ENCODE data around the gene PTH2R.
"Not testable (repeated sequence)": the region's sequence is repeated elsewhere in the genome, so short reads cannot be mapped to it uniquely, and the experiment has no call there.

PTH2R gene

GRCh38 chr2:208488686-208489564 is 82.3 kb downstream of the PTH2R start:
- no peak for DNase-seq

- no peak for DNase-seq
Observed at GRCh38 chr2:208489687-208490086, 83.1 kb downstream of the PTH2R start.

DNA sequence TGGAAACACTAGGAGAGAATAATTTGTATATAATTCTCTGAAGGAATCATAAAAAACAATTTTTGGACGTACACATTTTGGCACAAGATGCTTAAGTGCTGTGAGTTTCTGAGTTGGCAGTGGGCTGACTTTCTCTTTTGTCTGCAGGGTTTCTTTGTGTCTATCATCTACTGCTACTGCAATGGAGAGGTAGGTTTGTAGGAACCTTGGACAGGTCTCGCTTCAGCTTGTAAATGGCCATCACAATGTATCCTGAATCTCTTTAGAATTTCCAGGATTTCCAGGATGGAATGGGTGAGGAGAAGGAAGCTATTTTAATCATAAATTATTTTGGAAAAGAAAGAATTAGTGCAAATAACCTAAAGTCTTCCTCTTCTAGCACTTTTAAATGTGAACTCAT is 83.9 kb downstream of the PTH2R start:
- DNase-seq, result no peak

DNA sequence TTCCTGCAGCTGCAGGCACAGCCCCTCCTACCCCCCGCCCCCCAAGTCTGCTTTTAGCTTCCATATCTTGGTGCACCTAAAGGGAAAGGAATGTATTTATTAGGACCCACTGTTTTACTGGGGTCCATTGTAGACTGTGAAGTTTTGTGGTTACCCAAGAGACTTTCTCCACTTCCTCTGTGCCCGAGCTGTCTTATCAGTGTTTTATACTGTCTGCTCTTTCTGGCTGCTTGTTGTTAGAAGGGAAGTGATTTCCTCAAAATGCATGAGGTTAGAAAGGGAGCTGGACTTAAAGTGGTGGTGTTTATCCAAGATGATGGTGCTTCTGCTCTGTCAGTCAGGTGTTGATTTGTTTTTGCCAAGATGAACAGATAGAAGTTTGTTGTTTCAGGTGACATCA is 85.0 kb downstream of the PTH2R start:
- no peak for DNase-seq

DNA sequence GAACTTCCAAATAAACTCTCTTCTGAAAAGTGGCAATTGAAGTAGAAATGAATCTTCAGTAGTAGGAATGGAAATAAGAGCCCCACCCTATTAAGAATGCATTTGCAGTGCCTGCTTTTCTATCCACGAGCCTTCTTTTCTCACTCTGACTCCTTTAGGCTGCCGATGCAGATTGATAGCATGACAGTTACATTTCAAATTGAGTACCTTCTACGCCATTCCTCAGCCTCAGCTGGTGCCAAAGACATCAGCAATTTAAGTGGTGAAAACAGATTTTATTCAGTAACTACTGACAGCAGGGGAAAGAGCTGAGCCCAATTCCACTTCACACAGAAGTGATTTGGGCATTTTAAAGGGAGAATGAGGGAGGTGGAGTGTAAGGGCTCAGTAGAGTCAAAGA is 85.5 kb downstream of the PTH2R start:
- no peak for DNase-seq

GRCh38 chr2:208493186-208493585 is 86.6 kb downstream of the PTH2R start:
- no peak for DNase-seq

- no peak for DNase-seq
Observed at GRCh38 chr2:208496129-208496528, 89.5 kb downstream of the PTH2R start.

GRCh38 chr2:208501206-208501605 is 94.6 kb downstream of the PTH2R start:
- no peak for DNase-seq

DNA sequence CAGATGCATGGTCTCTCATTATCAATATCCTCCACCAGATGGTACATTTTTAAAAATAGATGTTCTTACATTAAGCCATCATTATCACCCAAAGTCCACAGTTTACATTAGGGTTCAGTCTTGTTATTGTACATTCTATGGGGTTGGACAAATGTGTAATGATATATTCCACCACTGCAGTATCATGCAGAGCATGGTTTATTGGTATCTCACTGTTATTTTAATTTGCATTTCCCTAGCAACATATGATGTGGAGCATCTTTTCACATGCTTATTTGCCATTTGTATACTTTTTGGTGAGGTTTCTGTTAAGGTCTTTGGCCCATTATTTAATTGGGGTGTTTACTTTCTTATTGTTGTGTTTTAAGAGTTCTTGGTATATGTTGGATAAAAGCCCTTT is 95.7 kb downstream of the PTH2R start:
- no peak for DNase-seq

- not testable (repeated sequence) for DNase-seq
Observed at GRCh38 chr2:208505365-208505764, 98.8 kb downstream of the PTH2R start.

- DNase-seq, result no peak
Observed at GRCh38 chr2:208509586-208509985, 103.0 kb downstream of the PTH2R start.

GRCh38 chr2:208511016-208511415 is 104.4 kb downstream of the PTH2R start:
- DNase-seq, result no peak

GRCh38 chr2:208511573-208511972 is 105.0 kb downstream of the PTH2R start:
- DNase-seq, result no peak

GRCh38 chr2:208515099-208515498 is 108.5 kb downstream of the PTH2R start:
- no peak for DNase-seq

DNA sequence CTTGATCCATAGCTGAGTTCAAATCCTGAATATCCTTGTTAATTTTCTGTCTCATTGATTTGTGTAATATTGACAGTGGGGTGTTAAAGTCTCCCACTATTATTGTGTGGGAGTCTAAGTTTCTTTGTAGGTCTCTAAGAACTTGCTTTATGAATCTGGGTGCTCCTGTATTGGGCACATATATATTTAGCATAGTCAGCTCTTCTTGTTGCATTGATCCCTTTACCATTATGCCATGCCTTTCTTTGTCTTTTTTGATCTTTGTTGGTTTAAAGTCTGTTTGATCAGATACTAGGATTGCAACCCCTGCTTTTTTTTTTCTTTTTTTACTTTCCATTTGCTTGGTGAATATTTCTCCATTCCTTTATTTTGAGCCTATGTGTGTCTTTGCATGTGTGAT is 116.5 kb downstream of the PTH2R start:
- not testable (repeated sequence) for DNase-seq

DNA sequence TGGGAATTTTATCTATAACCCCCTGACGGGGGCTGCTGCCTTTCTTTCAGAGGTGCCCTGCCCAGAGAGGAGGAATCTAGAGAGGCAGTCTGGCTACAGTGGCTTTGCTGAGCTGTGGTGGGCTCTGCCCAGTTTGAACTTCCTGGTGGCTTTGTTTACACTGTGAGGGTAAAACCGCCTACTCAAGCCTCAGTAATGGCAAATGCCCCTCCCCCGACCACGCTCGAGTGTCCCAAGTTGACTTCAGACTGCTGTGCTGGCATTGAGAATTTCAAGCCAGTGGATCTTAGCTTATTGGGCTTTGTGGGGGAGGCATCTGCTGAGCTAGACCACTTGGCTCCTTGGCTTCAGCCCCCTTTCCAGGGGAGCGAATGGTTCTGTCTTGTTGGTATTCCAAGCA is 118.6 kb downstream of the PTH2R start:
- not testable (repeated sequence) for DNase-seq

DNA sequence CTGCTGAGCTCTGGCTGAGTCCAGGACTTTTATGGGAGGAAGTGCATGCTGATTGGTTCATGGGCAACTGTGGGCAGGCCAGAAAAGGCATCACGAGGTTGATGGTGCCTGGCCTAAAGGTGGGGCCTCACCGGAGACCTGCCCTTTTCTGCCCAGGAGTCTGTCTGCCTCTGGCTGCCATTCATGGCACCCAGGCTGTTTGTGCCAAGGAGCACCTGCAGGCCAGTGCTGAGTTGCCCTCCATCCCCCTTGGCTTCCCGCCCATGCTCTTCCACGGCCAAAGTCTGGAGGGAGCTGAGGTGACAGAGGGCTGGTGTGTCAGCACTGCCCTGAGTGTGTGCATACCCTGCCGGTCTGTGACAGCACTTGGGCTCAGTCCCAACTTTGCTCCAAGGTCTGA is 123.2 kb downstream of the PTH2R start:
- no peak for DNase-seq

- no peak for DNase-seq
Observed at GRCh38 chr2:208531361-208531760, 124.8 kb downstream of the PTH2R start.

DNA sequence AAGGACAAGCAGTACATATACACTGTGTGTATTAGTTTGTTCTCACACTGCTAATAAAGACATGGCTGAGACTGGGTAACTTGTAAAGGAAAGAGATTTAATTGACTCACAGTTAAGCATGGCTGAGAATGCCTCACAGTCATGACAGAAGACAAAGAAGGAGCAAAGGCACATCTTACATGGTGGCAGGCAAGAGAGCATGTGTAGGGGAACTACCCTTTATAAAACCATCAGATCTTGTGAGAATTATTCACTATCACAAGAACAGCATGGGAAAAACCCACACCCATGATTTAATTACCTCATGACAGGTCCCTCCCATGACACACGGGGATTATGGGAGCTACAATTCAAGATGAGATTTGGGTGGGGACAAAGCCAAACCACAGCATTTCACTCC is 129.0 kb downstream of the PTH2R start:
- DNase-seq, result not testable (repeated sequence)

- DNase-seq, result no peak
Observed at GRCh38 chr2:208541461-208541988, 134.9 kb downstream of the PTH2R start.

- no peak for DNase-seq
Observed at GRCh38 chr2:208541989-208542464, 135.4 kb downstream of the PTH2R start.

DNA sequence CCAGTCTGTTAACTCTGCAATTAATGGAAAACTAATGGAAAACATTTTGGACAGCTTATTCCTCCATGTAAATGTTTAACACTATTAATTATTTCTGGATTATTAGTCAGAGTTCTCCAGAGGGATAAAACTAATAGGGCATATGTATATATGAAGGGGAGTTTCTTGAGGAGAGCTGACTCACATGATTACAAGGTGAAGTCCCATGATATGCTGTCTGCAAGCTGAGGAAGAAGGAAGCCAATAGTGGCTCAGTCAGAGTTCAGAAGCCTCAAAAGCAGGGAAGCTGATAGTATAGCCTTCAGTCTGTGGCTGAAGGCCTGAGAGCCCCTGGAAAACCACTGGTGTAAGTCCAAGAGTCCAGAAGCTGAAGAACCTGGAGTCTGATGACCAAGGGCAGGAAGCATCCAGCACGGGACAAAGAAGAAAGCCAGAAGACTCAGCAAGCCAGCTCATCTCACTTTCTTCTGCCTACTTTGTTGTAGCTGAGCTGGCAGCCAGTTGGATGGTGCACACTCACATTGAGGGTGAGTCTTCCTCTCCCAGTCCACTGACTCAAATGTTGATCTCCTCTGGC is 136.0 kb downstream of the PTH2R start:
- DNase-seq, result no peak
